ENCODE measurements around the gene PRR14.

GRCh38 chr16:30647274-30647571 is 3.5 kb upstream of the PRR14 start:
- TF ChIP-seq POLR2AphosphoS5 (IDR thresholded peaks at IDR 0.05) = no peak
- TF ChIP-seq CTCF (IDR thresholded peaks at IDR 0.05) = no peak
- TF ChIP-seq POLR2A (IDR thresholded peaks at IDR 0.05) = no peak

Measured in gastroesophageal sphincter (tissue), 3 donors.